SK-N-DZ (cell line): Measurements from ENCODE around the gene SNRNP70.
A peak's percentile ranks its signal among the peaks of the same experiment; 100 is the strongest.
"Not testable (repeated sequence)": the region's sequence is repeated elsewhere in the genome, so short reads cannot be mapped to it uniquely, and the experiment has no call there.

Source experiments
- DNase-seq: peaks from one replicate; pipeline ENCODE4 v3.0.0-alpha.2; 2015; ENCODE audit warnings: low spot score

The SNRNP70 gene

DNA sequence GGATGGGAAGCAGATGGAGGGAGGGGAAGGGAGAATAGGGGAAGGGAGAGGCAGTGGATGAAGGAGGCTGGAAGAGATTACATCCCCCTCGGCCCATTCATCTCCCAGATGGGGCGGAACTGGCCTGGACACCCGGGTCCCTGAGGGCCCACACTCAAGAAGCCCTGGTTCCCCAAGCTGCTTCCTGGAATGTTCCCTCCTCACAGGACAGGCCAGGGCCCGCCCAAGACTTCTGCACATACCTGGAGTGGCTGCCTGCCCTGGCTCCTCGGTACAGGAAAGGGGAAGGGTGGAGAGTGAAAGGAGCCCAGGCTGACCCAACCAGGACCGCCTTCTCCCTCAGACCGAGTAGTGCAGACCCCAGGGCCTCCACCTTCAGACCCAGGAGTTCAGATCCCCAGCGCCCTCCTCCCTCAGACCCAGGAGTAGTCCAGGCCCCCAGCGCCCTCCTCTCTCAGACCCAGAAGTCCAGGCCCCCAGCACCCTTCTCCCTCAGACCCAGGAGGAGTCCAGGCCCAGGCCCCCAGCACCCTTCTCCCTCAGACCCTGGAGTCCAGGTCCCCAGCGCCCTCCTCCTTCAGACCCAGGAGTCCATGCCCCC, 21.1 kb upstream of the SNRNP70 start:
- no peak for DNase-seq

DNA sequence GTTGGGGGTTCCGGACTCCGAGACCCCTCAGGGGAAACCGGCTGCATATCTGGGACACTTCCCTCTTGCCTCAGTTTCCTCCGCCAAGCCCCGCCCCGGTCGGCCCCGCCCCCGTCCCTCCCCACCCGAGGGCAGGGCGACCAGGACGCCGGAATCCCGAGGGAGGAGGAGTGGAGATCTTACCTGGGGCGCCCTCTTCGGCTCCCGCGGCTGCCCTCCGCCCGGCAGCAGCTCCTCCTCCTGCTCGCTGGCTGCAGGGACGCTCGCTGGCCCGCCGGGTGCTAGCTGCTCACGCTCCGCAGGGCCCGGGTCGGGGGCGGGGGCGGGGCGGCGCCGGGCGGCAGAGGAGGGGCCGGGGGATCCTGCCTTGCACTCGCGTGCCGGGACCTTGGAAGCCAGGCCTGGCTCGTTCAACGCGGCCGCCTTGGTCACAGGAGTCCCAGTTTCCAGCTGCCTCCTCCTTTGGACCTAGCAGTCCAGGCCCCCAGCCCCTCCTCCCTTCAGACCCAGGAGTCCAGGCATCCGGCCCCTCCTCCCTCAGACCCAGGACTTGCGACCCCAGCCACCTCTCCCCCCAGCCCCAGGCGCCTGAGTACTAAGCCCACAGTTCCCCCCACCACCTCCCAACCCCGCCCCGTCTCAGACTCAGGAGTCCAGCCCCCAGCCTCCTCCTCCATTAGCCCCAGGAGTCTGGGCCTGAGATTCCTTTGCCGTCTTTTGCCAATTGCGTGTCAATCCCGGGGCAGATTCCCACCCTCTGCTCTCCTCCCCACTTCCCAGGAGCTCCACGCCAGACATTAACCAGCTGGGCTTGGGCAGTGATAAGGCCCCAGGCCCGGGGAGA, 20.3 kb upstream of the SNRNP70 start, which contains the start of gene NTF4:
Gene NTF4, minus strand, starts transcription at position 51 of the 844 bp plus-strand sequence. CDS start 2,821 bp downstream, outside the sequence.
- peak; percentile 30 for DNase-seq

DNA sequence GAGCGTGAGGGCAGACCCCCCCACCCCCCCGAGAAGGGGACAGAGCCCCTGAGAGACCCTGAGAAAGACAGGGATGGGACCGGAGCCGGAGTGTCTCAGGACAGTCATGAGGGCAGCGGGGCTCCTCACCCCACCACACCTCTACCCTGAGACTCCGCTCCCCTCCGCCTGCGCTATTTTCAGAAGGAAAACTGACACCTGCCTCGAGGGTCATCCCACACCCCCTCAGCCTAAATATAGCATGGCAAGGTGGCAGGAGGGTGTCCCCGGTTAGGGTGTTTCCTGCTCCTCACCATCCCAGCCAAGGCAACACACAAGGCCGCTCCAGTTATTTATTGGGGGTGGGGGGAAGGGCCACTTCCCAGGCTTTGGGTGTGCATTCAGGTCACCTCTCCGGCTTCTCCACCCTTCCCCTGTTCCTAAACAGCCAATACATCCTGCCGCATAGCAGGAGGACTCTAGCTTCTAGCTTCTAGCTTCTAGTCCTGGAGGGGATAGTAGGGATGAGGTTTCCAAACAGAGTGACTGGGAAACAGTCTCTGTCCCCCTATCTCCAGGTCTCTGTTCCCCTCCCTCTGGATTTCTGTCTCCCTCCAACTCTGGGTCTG, 19.2 kb upstream of the SNRNP70 start:
- no peak for DNase-seq

DNA sequence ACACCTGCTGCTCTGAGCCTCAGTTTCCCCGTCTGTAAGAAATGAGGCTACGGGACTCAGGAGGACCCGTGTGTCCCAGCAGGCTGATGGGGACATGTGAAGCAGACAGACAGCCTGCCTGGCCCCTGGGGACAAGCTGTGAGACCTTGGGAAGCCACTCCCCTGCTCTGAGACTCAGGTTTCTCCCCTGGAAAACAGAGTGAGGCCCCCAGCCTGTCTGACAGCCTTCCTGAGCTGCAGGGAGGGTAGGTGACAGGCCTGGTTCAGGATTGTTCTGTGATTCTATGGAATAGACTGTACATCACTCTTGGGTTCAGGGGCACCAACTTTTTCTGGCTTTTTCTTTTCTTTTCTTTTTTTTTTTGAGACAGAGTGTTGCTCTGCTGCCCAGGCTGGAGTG, 17.7 kb upstream of the SNRNP70 start:
- DNase-seq, result no peak

DNA sequence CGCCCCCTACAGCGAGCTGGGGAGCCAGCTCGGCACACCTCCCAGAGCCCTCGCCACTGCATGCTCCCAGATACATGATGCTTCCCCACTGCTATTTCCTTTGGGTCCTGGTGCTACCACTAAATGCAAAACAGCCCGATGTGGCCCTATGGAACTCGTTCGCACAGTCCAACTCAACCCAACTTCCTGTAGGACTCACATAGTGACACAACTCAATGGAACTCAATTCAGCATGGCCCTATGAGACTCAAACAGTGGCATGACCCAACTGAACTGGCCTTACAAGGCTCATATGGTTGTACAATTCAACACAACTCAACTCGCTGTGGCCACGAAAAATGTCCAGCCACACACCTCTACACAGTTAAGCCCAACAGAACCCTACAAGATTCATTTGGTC, 16.2 kb upstream of the SNRNP70 start:
- DNase-seq, result no peak

DNA sequence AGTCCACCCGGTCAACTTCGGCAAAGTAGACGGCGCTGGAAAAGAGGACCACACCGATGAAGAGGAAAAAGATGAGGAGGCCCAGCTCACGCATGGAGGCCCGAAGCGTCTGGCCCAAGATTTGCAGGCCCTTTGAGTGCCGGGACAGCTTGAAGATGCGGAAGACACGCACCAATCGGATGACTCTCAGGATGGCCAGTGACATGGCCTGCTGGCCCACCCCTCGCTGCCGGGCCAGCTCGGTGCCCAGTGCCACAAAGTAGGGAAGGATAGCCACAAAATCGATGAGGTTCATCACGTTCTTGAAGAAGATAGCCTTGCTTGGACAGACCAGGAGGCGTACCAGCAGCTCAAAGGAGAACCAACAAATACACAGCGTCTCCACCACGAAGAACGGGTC, 14.8 kb upstream of the SNRNP70 start:
- no peak for DNase-seq

DNA sequence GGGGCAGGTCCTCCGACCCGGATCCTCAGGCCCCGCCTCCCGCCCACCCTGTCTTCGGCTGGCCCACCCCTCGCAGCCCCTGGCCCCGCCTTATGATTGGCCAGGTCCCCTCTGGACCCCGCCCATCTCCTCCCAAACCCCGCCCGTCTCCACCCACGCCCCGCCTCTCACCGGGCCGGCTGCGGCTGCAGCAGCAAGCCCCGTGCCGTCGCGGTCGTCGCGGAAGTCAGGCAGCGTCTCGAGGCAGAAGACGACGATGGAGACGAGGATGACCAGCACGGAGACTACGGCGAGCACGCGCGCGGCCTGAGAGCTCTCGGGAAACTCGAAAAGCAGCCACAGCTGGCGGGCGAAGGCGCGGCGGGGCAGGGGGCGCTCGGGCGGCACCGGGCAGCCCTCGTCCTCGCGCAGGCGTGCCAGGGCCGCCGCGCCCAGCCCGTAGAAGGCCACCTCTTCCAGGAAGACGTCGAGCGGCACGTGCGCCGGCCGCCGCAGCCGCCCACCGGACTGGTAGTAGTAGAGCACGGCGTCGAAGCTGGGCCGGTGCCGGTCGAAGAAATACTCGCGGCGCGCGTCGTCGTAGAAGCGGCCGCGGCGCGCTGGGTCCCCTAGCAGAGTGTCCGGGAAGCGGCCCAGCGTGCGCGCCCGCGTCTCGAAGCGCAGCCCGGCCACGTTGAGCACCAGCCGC, 13.2 kb upstream of the SNRNP70 start:
- DNase-seq, result no peak

DNA sequence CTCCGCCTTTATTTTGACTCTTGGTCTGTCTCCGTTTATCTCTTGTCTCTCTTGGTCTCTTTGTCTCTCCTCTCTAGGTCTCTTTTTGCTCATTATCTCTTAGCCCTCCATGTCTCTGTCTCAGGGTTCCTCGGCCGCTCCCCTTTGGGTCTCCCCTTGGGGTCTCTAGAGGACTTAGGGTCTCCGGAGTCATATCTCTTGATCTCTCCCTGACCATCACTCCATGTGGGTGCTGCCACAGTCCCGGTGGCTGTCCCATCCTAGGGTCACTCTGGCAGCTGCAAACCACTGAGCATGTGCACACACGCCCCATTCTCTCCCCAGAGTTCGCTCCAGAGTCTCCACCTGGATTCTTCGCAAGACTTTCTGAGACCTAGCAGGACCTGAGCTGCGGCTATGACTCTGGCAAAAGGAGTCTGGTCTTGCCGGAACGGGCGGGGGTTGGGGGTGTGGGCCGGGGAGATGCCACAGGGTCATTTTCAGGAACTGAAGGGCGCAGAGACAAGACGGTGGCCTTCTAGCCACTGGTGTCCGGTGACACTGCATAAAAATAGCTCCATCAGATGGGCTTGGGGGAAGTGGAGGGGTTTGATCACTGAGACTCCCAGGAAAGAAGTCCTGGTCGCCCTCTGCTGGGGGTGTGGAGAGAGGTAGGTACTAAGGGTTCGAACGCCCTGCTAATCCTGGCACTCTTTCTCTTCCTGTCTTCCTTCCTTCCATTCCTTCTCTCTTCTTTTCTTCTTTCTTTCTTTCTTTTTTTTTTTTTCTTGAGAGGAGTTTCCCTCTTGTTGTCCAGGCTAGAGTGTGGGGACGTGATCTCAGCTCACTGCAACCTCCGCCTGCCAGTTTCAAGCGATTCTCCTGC, 11.5 kb upstream of the SNRNP70 start:
- DNase-seq, result no peak

DNA sequence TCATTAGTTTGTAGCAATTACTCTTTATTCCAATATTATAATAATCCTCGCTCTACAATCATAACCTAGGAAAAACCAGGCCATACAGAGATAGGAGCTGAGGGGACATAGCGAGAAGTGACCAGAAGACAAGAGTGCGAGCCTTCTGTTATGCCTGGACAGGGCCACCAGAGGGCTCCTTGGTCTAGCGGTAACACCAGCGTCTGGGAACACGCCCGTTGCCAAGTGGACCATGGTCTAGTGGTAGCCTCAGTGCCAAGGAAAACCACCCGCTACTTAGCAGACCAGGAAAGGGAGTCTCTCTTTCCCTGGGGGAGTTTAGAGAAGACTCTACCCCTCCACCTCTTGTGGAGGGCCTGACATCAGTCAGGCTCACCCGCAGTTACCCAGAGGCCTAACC, 10.4 kb upstream of the SNRNP70 start:
- DNase-seq, result not testable (repeated sequence)

DNA sequence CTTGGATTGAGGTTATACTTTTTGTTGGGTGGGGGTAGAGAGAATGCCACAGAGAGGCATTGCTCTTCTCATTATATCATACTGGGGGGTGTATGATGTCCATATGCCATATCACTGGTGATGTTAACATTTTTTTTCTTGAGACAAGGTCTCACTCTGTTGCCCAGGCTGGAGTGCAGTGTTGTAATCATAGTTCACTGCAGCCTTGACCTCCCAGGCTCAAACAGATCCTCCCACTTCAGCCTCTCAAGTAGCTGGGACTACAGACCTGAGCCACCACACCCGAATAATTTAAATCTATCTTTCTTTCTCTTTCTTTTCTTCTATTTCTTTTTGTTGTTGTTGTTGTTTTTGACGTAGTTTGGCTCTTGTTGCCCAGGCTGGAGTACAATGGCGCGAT, 4.9 kb upstream of the SNRNP70 start:
- no peak for DNase-seq

DNA sequence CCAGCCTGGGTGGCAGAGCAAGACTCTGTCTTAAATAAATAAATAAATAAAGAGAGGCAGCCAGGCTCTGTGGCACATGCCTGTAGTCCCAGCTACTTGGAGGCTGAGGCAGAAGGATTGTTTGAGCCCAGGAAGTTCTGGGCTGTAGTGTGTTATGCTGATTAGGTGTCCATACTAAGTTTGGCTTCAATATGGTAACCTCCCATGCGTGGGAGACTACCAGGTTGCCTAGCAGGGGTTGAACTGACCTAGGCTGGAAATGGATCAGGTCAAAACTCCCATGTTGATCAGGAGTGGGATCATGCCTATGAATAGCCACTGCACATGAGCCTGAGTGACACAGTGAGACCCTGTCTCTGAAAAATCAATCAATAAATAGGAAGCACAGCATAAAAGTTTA, 4.0 kb upstream of the SNRNP70 start:
- DNase-seq, result no peak

DNA sequence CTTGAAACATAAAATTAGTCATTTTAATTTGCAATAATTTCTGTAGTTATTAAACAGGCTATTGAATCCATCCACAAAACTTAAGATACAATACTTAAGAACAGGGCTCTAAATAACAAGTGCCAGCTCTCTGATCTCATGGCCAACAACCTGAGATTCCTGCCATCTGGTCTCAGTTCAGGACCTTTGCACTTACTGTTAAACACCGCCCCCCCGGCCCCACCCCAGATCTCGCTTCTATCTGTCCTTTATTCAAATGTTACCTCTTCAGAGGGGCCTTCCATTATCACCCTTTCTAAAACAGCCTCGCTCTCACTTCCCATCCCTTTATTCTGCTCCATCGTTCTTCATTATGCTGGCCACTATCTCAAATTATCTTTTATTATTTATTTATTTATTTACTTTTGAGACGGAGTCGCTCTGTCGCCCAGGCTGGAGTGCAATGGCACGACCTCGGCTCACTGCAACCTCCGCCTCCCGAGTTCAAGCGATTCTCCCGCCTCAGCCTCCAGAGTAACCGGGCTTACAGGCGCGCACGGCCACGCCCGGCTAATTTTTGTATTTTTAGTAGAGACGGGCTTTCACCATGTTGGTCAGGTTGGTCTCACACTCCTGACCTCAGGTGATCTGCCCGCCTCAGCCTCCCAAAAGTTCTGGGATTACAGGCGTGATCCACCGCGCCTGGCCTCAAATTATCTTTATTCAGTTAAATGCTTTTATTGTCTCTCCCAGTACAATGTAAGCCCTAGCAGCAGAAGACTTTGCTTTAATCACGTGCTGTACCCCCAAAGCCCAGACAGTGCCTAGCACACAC, 838 bp upstream of the SNRNP70 start:
- DNase-seq, result no peak

DNA sequence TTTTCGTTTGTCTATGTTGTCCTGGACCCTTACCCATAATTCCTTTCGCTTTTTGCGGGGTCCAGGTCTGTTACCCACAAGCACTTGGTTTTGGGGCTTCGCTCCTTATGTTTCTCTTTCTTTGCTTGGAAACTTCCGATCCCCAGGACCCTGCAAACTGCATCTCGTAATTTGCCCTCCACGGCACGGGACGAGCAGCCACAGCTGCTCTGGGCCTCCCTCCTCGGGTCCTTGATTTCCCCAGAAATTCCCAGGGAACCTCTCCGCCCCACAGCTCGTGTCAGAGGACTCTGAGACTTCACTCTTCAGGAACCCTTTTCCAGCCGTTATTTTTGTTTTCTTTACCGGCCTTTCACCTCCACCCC, 599 bp downstream of the SNRNP70 start:
- no peak for DNase-seq

DNA sequence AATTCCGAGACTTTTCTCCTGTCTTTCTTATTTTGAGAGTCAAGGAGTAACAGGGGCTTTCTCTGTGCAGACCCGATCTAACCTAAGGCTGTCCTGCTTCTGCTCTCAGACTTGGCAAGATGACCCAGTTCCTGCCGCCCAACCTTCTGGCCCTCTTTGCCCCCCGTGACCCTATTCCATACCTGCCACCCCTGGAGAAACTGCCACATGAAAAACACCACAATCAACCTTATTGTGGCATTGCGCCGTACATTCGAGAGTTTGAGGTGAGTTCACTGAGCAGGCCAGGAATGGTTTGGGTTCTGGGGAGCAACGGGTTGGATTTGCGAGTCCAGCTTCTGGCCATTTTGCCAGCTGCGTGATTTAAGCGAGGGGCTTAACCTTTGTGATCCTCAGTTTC, 1.0 kb downstream of the SNRNP70 start:
- no peak for DNase-seq

DNA sequence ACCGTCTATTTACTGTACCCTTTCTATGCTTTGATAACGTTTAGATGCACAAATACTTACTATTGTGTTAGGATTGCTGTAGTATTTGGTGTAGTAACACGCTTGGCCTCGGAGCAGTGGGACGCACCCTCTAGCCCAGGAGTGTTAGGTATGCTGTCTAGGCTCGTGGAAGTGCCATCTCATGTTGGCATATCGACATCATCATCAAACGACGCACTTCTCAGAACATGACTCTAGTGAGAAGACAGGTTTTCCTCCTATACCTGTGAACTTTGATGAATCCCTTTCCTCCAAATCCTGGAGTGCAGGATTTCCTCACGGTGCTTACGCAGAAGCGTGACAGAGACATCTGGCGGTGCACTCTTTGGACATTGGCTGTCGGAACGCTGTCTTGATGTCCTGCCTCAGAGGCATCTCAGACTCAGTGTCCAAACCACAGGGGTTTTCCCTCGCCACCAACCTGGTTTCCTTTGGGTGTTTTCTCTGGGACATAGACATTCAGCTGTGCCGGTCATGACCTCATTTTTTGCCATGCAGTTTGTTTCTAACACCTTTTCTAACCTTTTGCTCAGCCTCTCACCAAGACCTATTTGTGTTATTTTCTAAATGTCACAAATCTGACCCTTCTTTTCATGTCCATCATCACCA, 6.3 kb downstream of the SNRNP70 start:
- no peak for DNase-seq

DNA sequence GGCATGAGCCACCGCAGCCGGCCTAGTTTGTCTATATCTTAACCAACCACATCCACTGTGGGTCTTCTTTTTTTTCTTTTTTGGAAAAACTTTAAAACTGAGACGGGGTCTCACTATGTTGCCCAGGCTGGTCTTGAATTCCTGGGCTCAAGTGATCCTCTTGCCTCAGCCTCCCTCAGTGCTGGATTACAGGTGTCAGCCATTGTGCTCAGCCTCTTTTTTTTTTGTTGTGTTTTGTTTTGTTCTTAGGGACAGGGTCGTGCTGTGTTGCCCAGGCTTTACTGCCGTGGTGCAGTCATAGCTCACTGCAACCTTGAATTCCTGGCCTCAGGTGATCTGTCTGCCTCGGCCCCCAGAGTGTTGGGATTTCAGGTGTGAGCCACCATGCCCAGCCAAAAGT, 7.4 kb downstream of the SNRNP70 start:
- no peak for DNase-seq

DNA sequence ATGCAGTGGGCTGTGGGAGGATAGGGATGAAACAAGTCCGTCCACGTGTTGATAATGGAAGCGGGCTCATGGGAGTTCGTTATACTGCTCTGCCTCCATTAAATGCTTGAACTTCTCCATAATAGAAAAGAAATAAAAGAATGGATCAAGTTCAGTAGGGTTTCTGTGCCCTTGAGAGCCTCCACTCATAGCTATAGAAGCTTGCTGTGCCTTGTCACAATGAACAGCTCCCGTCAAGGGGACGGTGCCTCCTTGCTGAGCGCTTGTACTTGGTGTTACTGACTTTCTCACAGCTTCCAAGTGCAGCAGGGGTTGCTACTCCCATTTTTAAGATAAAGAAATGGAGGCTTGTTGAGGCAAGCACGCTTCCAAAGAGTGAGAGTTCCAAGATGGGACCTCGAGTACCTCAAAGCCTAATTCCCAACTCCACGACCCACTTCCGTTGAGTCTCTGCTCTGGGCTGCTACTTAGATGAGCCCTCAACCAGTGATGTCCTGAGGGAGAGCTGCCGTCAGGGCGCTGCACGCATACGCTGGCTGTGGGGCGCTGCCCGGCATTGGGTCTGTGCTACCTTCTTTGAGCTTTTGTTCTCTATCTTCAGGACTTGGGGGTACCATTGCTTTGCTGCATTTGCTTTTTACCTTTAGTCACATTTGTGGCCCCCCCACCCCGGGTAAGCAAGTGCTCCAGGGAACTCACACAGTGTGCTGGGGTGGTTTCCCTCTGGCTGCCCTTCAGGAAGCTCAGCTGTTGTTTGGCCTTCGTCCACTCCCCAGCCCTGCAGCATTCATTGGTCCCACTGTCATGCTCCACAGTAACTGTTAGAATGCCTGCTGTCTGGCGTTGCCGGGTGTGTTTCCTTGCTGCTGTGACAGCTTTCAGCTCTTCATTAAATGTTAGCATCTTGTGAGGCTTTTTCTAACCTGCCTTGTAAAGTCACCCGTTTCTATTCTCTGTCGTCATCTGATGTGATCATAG, 9.5 kb downstream of the SNRNP70 start:
- no peak for DNase-seq

DNA sequence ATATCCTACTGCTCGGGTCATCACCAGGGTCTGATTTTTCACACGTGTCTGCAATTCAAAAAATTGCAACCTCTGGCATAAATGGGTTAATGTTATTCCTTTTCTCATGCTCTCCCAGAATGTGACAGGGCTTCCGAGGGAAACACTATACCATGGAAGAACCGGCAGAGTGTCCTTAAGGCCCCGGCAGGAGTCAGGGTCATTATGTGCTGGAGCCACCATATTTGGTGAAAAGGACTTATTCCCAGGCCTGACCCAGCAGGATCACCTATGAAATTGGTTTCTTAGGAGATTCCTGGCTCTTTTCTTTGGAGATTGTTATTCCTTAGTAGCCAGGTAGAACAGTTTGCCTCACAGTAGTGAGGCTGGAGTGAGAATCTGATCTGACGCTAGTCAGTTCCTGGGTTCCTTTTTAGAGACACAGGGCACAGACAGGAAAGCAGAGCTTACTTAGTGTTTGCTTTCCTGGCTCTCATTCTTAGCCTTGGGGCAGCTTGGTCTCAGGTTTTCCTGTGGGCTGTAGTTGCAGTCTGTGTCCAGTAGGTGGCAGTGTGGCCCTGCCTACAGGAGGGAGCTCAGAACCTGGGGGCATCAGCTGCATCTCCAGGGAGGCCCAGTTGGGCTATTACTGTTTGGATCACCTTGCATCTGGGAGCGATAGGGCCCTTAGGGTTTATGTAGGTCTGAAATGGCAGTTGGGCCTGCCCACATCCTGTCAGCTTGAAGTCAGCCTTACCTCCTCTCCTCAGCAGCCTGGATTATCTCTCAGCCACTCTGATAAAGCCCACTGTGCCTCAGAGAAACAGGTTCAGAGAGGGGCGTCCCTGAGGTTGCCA, 12.4 kb downstream of the SNRNP70 start:
- DNase-seq, result peak; percentile 49
